GM12878 (cell line): ENCODE data around the gene CPLX1. TPM values are rescaled to one million over a fixed set of nuclear protein-coding genes. Genes with fewer than 3 reads are reported as not detected.

Experiments
- ATAC-seq: fragments of 200-7000 bp; cut with Tn5 transposase; 3 replicates; pipeline ENCODE4 v1.9.1; 2020; ENCODE audit warnings: mild to moderate bottlenecking, moderate library complexity
- BruUV-seq: library from RNA; stranded (reverse); fragments of 400-500 nt; replicated peaks from 2 replicates; lab custom pipeline; 2021; lab: Mats Ljungman, UMichigan
- CTCF ChIA-PET: fragments of 300-600 bp; sonication (Branson Sonifier 250); formaldehyde crosslinking; extraction: SDS; loops from one replicate; lab custom pipeline; 2021; ENCODE audit warnings: inconsistent platforms; lab: Yijun Ruan, JAX
- POLR2A ChIA-PET: fragments of 350-600 bp; formaldehyde crosslinking; extraction: SDS; loops from one replicate; lab custom pipeline; 2021; ENCODE audit warnings: inconsistent platforms; lab: Charles Lee
- RAD21 ChIA-PET: fragments of 300-600 bp; sonication (Branson Sonifier 250); formaldehyde crosslinking; loops from one replicate; lab custom pipeline; 2023; ENCODE audit warnings: antibody characterized with exemption; ENCODE audit not compliant: unreplicated experiment; lab: Charles Lee
- SMC1A ChIA-PET: fragments of 300-600 bp; sonication (Branson Sonifier 250); formaldehyde crosslinking; loops from one replicate; lab custom pipeline; 2023; ENCODE audit not compliant: unreplicated experiment, uncharacterized antibody; lab: Charles Lee
- DNase-seq: peaks from one replicate; pipeline ENCODE4 v3.0.0-alpha.2; 2011; ENCODE audit warnings: low read depth, low spot score
- FAIRE-seq: peaks from 3 replicates; lab custom pipeline; 2011; peaks lifted over from hg19 to GRCh38; lab: Jason Lieb, UNC
- H2AFZ ChIP-seq: 2 replicates; pipeline ENCODE4 v1.6.0; 2011; ENCODE audit warnings: low read depth, low read length, control low read depth; ENCODE audit not compliant: control insufficient read depth
- H3K27ac ChIP-seq: 2 replicates; pipeline ENCODE4 v1.5.1; 2011; ENCODE audit warnings: control low read depth; ENCODE audit not compliant: control insufficient read depth, insufficient read depth
- H3K27me3 ChIP-seq, 2 experiments: replicated peaks in 1 of 2; 2 replicates each; pipeline versions ENCODE4 v1.6.0 to v1.6.1; 2011; ENCODE audit warnings: low read length in 1 of 2; ENCODE audit not compliant: control insufficient read depth in 2 of 2, insufficient read depth in 2 of 2
- H3K36me3 ChIP-seq, 2 experiments: 2 replicates each; pipeline ENCODE4 v1.5.1; 2011; ENCODE audit warnings: low read length in 1 of 2; ENCODE audit not compliant: control insufficient read depth in 2 of 2, insufficient read depth in 2 of 2
- H3K4me1 ChIP-seq: 2 replicates; pipeline ENCODE4 v1.6.1; 2011; ENCODE audit warnings: mild to moderate bottlenecking, low read length, moderate library complexity, mixed read lengths; ENCODE audit not compliant: control insufficient read depth, insufficient read depth
- H3K4me2 ChIP-seq: 2 replicates; pipeline ENCODE4 v1.6.0; 2011; ENCODE audit warnings: control low read depth; ENCODE audit not compliant: control insufficient read depth, insufficient read depth
- H3K4me3 ChIP-seq: fragments of 200-600 bp; sonication (generic); 2 replicates; pipeline ENCODE4 v1.5.1; 2016
- H3K79me2 ChIP-seq: 2 replicates; pipeline ENCODE4 v1.6.0; 2011; ENCODE audit warnings: low read length; ENCODE audit not compliant: control insufficient read depth, insufficient read depth
- H3K9ac ChIP-seq: 2 replicates; pipeline ENCODE4 v1.8.0; 2011; ENCODE audit warnings: low read length, control low read depth, mixed read lengths; ENCODE audit not compliant: control insufficient read depth, insufficient read depth
- H3K9me3 ChIP-seq: replicated peaks from 3 replicates; pipeline ENCODE4 v1.5.1; 2011; ENCODE audit warnings: mild to moderate bottlenecking, low read length; ENCODE audit not compliant: control insufficient read depth, insufficient read depth
- H4K20me1 ChIP-seq: 2 replicates; pipeline ENCODE4 v1.6.0; 2011; ENCODE audit not compliant: control insufficient read depth, insufficient read depth
- CBX5 ChIP-seq: sonication (generic); IDR thresholded peaks from 2 replicates; pipeline ENCODE4 v1.6.1; 2016; ENCODE audit warnings: low read depth, moderate library complexity, mild to moderate bottlenecking, inconsistent platforms
- E2F4 ChIP-seq: IDR thresholded peaks from 2 replicates; pipeline ENCODE4 v1.6.1; 2012; ENCODE audit warnings: low read depth, low read length, improper control_type of control experiment
- E2F8 ChIP-seq: fragments of 450-650 bp; IDR thresholded peaks from 2 replicates; pipeline ENCODE4 v1.6.1; 2018; ENCODE audit warnings: mild to moderate bottlenecking, low read depth, moderate library complexity; ENCODE audit not compliant: partially characterized antibody
- HDAC6 ChIP-seq: fragments of 200-600 bp; sonication (generic); IDR thresholded peaks from one replicate; pipeline ENCODE4 v1.8.0; 2017; ENCODE audit warnings: antibody characterized with exemption; ENCODE audit not compliant: unreplicated experiment
- IRF3 ChIP-seq: fragments of 450-650 bp; IDR thresholded peaks from 2 replicates; pipeline ENCODE4 v1.6.1; 2014; ENCODE audit warnings: mild to moderate bottlenecking
- JUND ChIP-seq: IDR thresholded peaks from 2 replicates; pipeline ENCODE4 v1.6.1; 2012; ENCODE audit warnings: low read depth, mild to moderate bottlenecking, low read length, improper control_type of control experiment, moderate library complexity
- MYC ChIP-seq: IDR thresholded peaks from 2 replicates; pipeline ENCODE4 v1.6.1; 2011; ENCODE audit warnings: mild to moderate bottlenecking, low read length, moderate library complexity, inconsistent platforms; ENCODE audit not compliant: insufficient read depth, insufficient replicate concordance, insufficient read length, severe bottlenecking
- NRF1 ChIP-seq: conservative IDR thresholded peaks from 2 replicates; pipeline ENCODE4 v1.6.1; 2011; ENCODE audit warnings: mild to moderate bottlenecking, low read depth, low read length, improper control_type of control experiment
- PRDM15 ChIP-seq: fragments of 450-650 bp; formaldehyde crosslinking; IDR thresholded peaks from 2 replicates; pipeline ENCODE4 v1.4.0; 2020; ENCODE audit warnings: mild to moderate bottlenecking, moderate library complexity
- RBBP5 ChIP-seq: fragments of 200-600 bp; sonication (generic); conservative IDR thresholded peaks from 2 replicates; pipeline ENCODE4 v1.6.1; 2016
- RELA ChIP-seq: fragments of 450-650 bp; IDR thresholded peaks from 2 replicates; pipeline ENCODE4 v1.8.0; 2014; ENCODE audit warnings: borderline replicate concordance; ENCODE audit not compliant: partially characterized antibody
- ZNF622 ChIP-seq: fragments of 450-650 bp; IDR thresholded peaks from 2 replicates; pipeline ENCODE4 v1.6.1; 2017; ENCODE audit warnings: mild to moderate bottlenecking, inconsistent platforms
- WGBS: methylation state at CpG from one replicate; pipeline ENCODE4 v1.1.6; 2016; ENCODE audit warnings: low lambda C conversion rate; ENCODE audit not compliant: insufficient replicate concordance, insufficient coverage; ENCODE audit errors: missing lambda C conversion rate; 5-methylcytosine and 5-hydroxymethylcytosine counted together
- in situ Hi-C: fragments of 300-500 bp; cut with MboI; formaldehyde crosslinking; loops from 9 replicates; pipeline ENCODE4 v1.14.3; 2018; ENCODE audit warnings: mixed read lengths
- intact Hi-C: fragments of 100-400 bp; cut with micrococcal nuclease; formaldehyde crosslinking; loops from one replicate; pipeline ENCODE4 v1.14.2; 2022; ENCODE audit not compliant: unreplicated experiment
- polyA plus RNA-seq, 11 experiments: library from polyadenylated mRNA; depleted of rRNA in 4 of 11; unstranded in 6 of 11; stranded (reverse) in 5 of 11; fragments of >200 nt; fragmentation: Nextera tagmentation in 4 of 11; fragmentation: Illumina TruSeq in 1 of 11; extraction: Ambion mirVana in 4 of 11; extraction: Trizol in 1 of 11; gene quantifications; 1 replicate in 1 of 11; 2 replicates in 10 of 11; pipeline versions ENCODE4 v1.2.1 to v1.2.3, GENCODE V29; 2011 to 2016; ENCODE audit warnings: inconsistent platforms in 2 of 11, missing spikeins in 2 of 11, low read depth in 1 of 11
- total RNA-seq, 4 experiments: library from RNA; depleted of rRNA in 3 of 4; stranded (reverse); fragments of >200 nt in 3 of 4; fragmentation: Illumina TruSeq in 1 of 4; extraction: Trizol in 1 of 4; gene quantifications; 2 replicates each; pipeline versions ENCODE4 v1.2.1 to v1.2.3, GENCODE V29; 2013 to 2021

The CPLX1 gene
- total and polyA plus RNA-seq, 10 of the 15 experiments (the other 5 are each of a cell fraction or from before 2014, with no cell fraction given), result 0.04 to 1.2 (median 0.13) TPM; not detected in 5

- FAIRE-seq, result no peak
- CTCF ChIA-PET, result no interaction called here
- in situ Hi-C loops, result no loop called here
- no TSS peak for BruUV-seq
- no peak for TF ChIP-seq PRDM15
- no peak for TF ChIP-seq MYC
- no peak for TF ChIP-seq IRF3
- no peak for TF ChIP-seq E2F4
- no peak for TF ChIP-seq JUND
- no peak for TF ChIP-seq ZNF622
- no peak for TF ChIP-seq RELA
- no peak for TF ChIP-seq HDAC6
- TF ChIP-seq E2F8, result no peak
- no peak for TF ChIP-seq RBBP5
- TF ChIP-seq CBX5, result no peak
- no peak for TF ChIP-seq NRF1
- TF ChIP-seq, all 136 proteins: peak for 0
- intact Hi-C loops, result no loop called here
- H3K4me2 ChIP-seq, result no peak overlapping the region
- H3K27ac ChIP-seq, result no peak overlapping the region
- H3K4me3 ChIP-seq, result no peak overlapping the region
- H3K79me2 ChIP-seq, result no peaks in the 10 kb centered on the region
- no peaks in the 10 kb centered on the region for H4K20me1 ChIP-seq
- 33% methylated on average over 20 of the region's 20 CpGs for WGBS
- H3K9ac ChIP-seq, result no peak overlapping the region
- H3K4me1 ChIP-seq, result no peaks in the 10 kb centered on the region
- H3K27me3 ChIP-seq, result peaks cover 0 to 4% of the 10 kb centered on the region in 2 experiments; a peak in 3 of 4 replicates
- SMC1A ChIA-PET, result no interaction called here
- no peaks in the 10 kb centered on the region; the same call in 2 of the 3 replicates for H3K9me3 ChIP-seq
- no peaks in the 10 kb centered on the region for H3K36me3 ChIP-seq
- no peak for DNase-seq
- no peak overlapping the region for H2AFZ ChIP-seq
- RAD21 ChIA-PET, result no interaction called here
- ATAC-seq, result no peak
- POLR2A ChIA-PET, result no interaction called here
These were observed 6.3 kb downstream of the CPLX1 start for GRCh38 chr4:819401-820229.
